H9 (cell line): ENCODE measurements around the gene VTCN1. TPM values are rescaled to one million over a fixed set of nuclear protein-coding genes. Genes with fewer than 3 reads are reported as not detected.

ENCODE experiments used
- DNase-seq: peaks from one replicate; pipeline ENCODE4 v3.0.0-alpha.2; 2017
- H2AFZ ChIP-seq: one replicate; pipeline ENCODE4 v1.6.1; 2013; ENCODE audit warnings: mild to moderate bottlenecking, low read length, control low read depth, moderate library complexity
- H2AK5ac ChIP-seq: 2 replicates; pipeline ENCODE4 v1.6.1; 2013; ENCODE audit warnings: low read length, control low read depth, mixed read lengths; ENCODE audit not compliant: insufficient read length
- H2BK120ac ChIP-seq: one replicate; pipeline ENCODE4 v1.6.1; 2013; ENCODE audit warnings: low read depth, mild to moderate bottlenecking, low read length, control low read depth, inconsistent platforms; ENCODE audit not compliant: poor library complexity, severe bottlenecking
- H2BK12ac ChIP-seq: 2 replicates; pipeline ENCODE4 v1.6.1; 2013; ENCODE audit warnings: low read length, control low read depth, mixed read lengths, low read depth; ENCODE audit not compliant: insufficient read length
- H2BK15ac ChIP-seq: 2 replicates; pipeline ENCODE4 v1.6.1; 2013; ENCODE audit warnings: low read depth, low read length, control low read depth
- H2BK20ac ChIP-seq: one replicate; pipeline ENCODE4 v1.6.1; 2013; ENCODE audit warnings: low read depth, mild to moderate bottlenecking, low read length, control low read depth, inconsistent platforms; ENCODE audit not compliant: poor library complexity, severe bottlenecking
- H2BK5ac ChIP-seq: 2 replicates; pipeline ENCODE4 v1.6.1; 2013; ENCODE audit warnings: low read length, control low read depth, mixed read lengths; ENCODE audit not compliant: insufficient read length
- H3K14ac ChIP-seq: 2 replicates; pipeline ENCODE4 v1.6.1; 2013; ENCODE audit warnings: low read length, control low read depth; ENCODE audit not compliant: insufficient read depth
- H3K18ac ChIP-seq: 2 replicates; pipeline ENCODE4 v1.6.1; 2013; ENCODE audit warnings: low read depth, mild to moderate bottlenecking, mixed read lengths, low read length, control low read depth; ENCODE audit not compliant: insufficient read length
- H3K23ac ChIP-seq: 2 replicates; pipeline ENCODE4 v1.6.1; 2013; ENCODE audit warnings: low read length, control low read depth, mixed read lengths, low read depth; ENCODE audit not compliant: insufficient read length
- H3K23me2 ChIP-seq: 2 replicates; pipeline ENCODE4 v1.6.1; 2013; ENCODE audit warnings: low read depth, mild to moderate bottlenecking, mixed read lengths, low read length, control low read depth; ENCODE audit not compliant: insufficient read length, poor library complexity, severe bottlenecking
- H3K27ac ChIP-seq: 2 replicates; pipeline ENCODE4 v1.5.1; 2013; ENCODE audit warnings: low read length, control low read depth, mixed read lengths, low read depth; ENCODE audit not compliant: insufficient read length
- H3K27me3 ChIP-seq: 2 replicates; pipeline ENCODE4 v1.6.1; 2013; ENCODE audit warnings: low read length, control low read depth, inconsistent platforms; ENCODE audit not compliant: insufficient read depth
- H3K4ac ChIP-seq: 2 replicates; pipeline ENCODE4 v1.6.1; 2013; ENCODE audit warnings: low read depth, mild to moderate bottlenecking, control low read depth, inconsistent platforms, low read length, moderate library complexity
- H3K4me1 ChIP-seq: 2 replicates; pipeline ENCODE4 v1.6.1; 2013; ENCODE audit warnings: low read length, control low read depth, inconsistent platforms; ENCODE audit not compliant: insufficient read depth
- H3K4me2 ChIP-seq: 2 replicates; pipeline ENCODE4 v1.6.1; 2013; ENCODE audit warnings: low read length, control low read depth, mixed read lengths; ENCODE audit not compliant: insufficient read length, insufficient read depth
- H3K56ac ChIP-seq: 2 replicates; pipeline ENCODE4 v1.6.1; 2013; ENCODE audit warnings: low read depth, mild to moderate bottlenecking, mixed read lengths, low read length, control low read depth; ENCODE audit not compliant: insufficient read length
- H3K79me1 ChIP-seq: 2 replicates; pipeline ENCODE4 v1.6.1; 2013; ENCODE audit warnings: low read depth, mild to moderate bottlenecking, moderate library complexity, low read length, control low read depth, inconsistent platforms; ENCODE audit not compliant: insufficient read depth, poor library complexity, severe bottlenecking
- H3K79me2 ChIP-seq: 2 replicates; pipeline ENCODE4 v1.6.1; 2013; ENCODE audit warnings: low read length, control low read depth, inconsistent platforms; ENCODE audit not compliant: insufficient read depth
- H3K9ac ChIP-seq: 2 replicates; pipeline ENCODE4 v1.6.1; 2013; ENCODE audit warnings: low read length, control low read depth, mixed read lengths; ENCODE audit not compliant: insufficient read length; ENCODE audit errors: extremely low read depth
- H3K9me3 ChIP-seq: one replicate; pipeline ENCODE4 v1.6.1; 2013; ENCODE audit warnings: low read depth, low read length, inconsistent platforms; ENCODE audit not compliant: control insufficient read depth
- H3T11ph ChIP-seq: one replicate; pipeline ENCODE4 v1.6.1; 2013; ENCODE audit warnings: mild to moderate bottlenecking, low read length, control low read depth, inconsistent platforms
- H4K20me1 ChIP-seq: one replicate; pipeline ENCODE4 v1.6.1; 2013; ENCODE audit not compliant: control insufficient read depth, insufficient read length, insufficient read depth
- H4K5ac ChIP-seq: 2 replicates; pipeline ENCODE4 v1.6.1; 2013; ENCODE audit warnings: low read depth, mild to moderate bottlenecking, mixed read lengths, low read length, control low read depth; ENCODE audit not compliant: insufficient read length
- H4K8ac ChIP-seq: replicated peaks from 2 replicates; pipeline ENCODE4 v1.6.1; 2013; ENCODE audit warnings: low read length, control low read depth, mixed read lengths, low read depth; ENCODE audit not compliant: insufficient read length
- H4K91ac ChIP-seq: 2 replicates; pipeline ENCODE4 v1.6.1; 2013; ENCODE audit warnings: low read depth, mild to moderate bottlenecking, moderate library complexity, mixed read lengths, low read length, control low read depth; ENCODE audit not compliant: insufficient read length
- H3K27ac Mint-ChIP-seq, 3 experiments: 2 replicates in 2 of 3; 3 replicates in 1 of 3; pipeline ENCODE4 v1.8.0; 2020 to 2021; ENCODE audit warnings: mixed read lengths in 3 of 3, mild to moderate bottlenecking in 1 of 3, moderate library complexity in 1 of 3
- H3K27me3 Mint-ChIP-seq: 2 replicates; pipeline ENCODE4 v1.8.0; 2021; ENCODE audit warnings: low read depth, mild to moderate bottlenecking, moderate library complexity, mixed read lengths
- H3K36me3 Mint-ChIP-seq, 3 experiments: 2 replicates in 2 of 3; 3 replicates in 1 of 3; pipeline ENCODE4 v1.8.0; 2020 to 2021; ENCODE audit warnings: low read depth in 3 of 3, mixed read lengths in 3 of 3; ENCODE audit not compliant: insufficient read depth in 1 of 3
- H3K4me1 Mint-ChIP-seq, 2 experiments: 2 replicates each; pipeline ENCODE4 v1.8.0; 2020; ENCODE audit warnings: mixed read lengths in 2 of 2
- H3K4me3 Mint-ChIP-seq, 2 experiments: 2 replicates in 1 of 2; 3 replicates in 1 of 2; pipeline ENCODE4 v1.8.0; 2020 to 2021; ENCODE audit warnings: mild to moderate bottlenecking in 2 of 2, mixed read lengths in 2 of 2, moderate library complexity in 1 of 2
- H3K9me3 Mint-ChIP-seq, 2 experiments: 2 replicates in 1 of 2; 3 replicates in 1 of 2; pipeline ENCODE4 v1.8.0; 2020; ENCODE audit warnings: mild to moderate bottlenecking in 2 of 2, mixed read lengths in 2 of 2, moderate library complexity in 1 of 2
- WGBS: extraction: QIAGEN DNeasy Blood & Tissue Kit; methylation state at CpG from one replicate; pipeline ENCODE4 v1.1.7; 2013; ENCODE audit warnings: missing lambda C conversion rate, low lambda C conversion rate, mixed read lengths; ENCODE audit not compliant: insufficient read length; ENCODE audit errors: extremely low coverage; 5-methylcytosine and 5-hydroxymethylcytosine counted together
- total RNA-seq: library from RNA; stranded (reverse); gene quantifications from 2 replicates; pipeline ENCODE4 v1.2.1, GENCODE V29; 2021
- TF ChIP-seq, protein P1 (sequence below): fragments of 200-600 bp; sonication (generic); conservative IDR thresholded peaks from 3 replicates; pipeline ENCODE4 v1.8.0; 2021; ENCODE audit warnings: antibody characterized with exemption, mild to moderate bottlenecking

Gene VTCN1
- total RNA-seq, 1 experiment from 2014 or later, result 0.33 TPM

DNA sequence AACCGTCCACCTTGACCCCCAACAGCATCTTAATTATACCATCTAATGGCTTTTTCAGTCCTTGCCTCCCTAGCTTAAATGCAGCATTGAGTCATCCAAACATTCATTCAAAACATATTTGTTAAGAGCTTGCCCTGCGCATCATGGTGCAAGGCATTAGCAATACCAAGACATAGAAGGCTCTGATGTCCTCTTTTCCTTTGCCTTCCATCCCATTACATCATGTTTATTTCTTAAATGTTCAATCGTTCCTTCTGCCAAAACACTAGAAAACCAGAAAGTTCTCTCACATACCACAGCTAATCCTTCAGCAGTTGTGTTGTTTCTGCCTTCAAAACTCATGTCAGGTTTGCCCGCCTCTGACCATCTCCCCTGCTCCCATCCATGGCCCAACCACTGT, 29.8 kb upstream of the VTCN1 start:
- no peak overlapping the region for H3K9ac ChIP-seq
- Mint-ChIP-seq H3K9me3 (no peaks in the 10 kb centered on the region; a peak in 1 of 5 replicates), H3K27ac (peak overlapping the region in 1 of 3 experiments; percentile 84; a peak in 2 of 7 replicates), H3K4me1 (peaks cover 21 to 23% of the 10 kb centered on the region in 2 experiments), H3K27me3 (peaks cover 2% of the 10 kb centered on the region), H3K4me3 (no peak overlapping the region), H3K36me3 (peaks cover 0 to 4% (median 0%) of the 10 kb centered on the region in 3 experiments; a peak in 1 of 7 replicates)
- no peaks in the 10 kb centered on the region for H3K9me3 ChIP-seq
- no peak overlapping the region for H2BK12ac ChIP-seq
- no peaks in the 10 kb centered on the region for H3K79me2 ChIP-seq
- DNase-seq, result no peak
- H3K79me1 ChIP-seq, result no peaks in the 10 kb centered on the region
- H3K18ac ChIP-seq, result no peak overlapping the region
- TF ChIP-seq, protein P1, sequence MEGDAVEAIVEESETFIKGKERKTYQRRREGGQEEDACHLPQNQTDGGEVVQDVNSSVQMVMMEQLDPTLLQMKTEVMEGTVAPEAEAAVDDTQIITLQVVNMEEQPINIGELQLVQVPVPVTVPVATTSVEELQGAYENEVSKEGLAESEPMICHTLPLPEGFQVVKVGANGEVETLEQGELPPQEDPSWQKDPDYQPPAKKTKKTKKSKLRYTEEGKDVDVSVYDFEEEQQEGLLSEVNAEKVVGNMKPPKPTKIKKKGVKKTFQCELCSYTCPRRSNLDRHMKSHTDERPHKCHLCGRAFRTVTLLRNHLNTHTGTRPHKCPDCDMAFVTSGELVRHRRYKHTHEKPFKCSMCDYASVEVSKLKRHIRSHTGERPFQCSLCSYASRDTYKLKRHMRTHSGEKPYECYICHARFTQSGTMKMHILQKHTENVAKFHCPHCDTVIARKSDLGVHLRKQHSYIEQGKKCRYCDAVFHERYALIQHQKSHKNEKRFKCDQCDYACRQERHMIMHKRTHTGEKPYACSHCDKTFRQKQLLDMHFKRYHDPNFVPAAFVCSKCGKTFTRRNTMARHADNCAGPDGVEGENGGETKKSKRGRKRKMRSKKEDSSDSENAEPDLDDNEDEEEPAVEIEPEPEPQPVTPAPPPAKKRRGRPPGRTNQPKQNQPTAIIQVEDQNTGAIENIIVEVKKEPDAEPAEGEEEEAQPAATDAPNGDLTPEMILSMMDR, result no peak
- WGBS, result no CpG with 5 or more reads among the region's 4 CpGs
- H3K23ac ChIP-seq, result no peak overlapping the region
- H4K91ac ChIP-seq, result no peak overlapping the region
- no peaks in the 10 kb centered on the region for H3K23me2 ChIP-seq
- no peak overlapping the region for H3T11ph ChIP-seq
- no peaks in the 10 kb centered on the region; the same call in 1 of the 2 replicates for H3K4me1 ChIP-seq
- no peak overlapping the region for H2BK15ac ChIP-seq
- H3K56ac ChIP-seq, result no peak overlapping the region
- no peak overlapping the region for H4K8ac ChIP-seq
- no peak overlapping the region for H2BK5ac ChIP-seq
- no peak overlapping the region for H2BK120ac ChIP-seq
- no peaks in the 10 kb centered on the region for H3K27me3 ChIP-seq
- no peaks in the 10 kb centered on the region for H4K20me1 ChIP-seq
- H3K4ac ChIP-seq, result no peak overlapping the region
- H2AK5ac ChIP-seq, result no peak overlapping the region
- no peak overlapping the region for H3K27ac ChIP-seq
- no peak overlapping the region for H4K5ac ChIP-seq
- H3K14ac ChIP-seq, result no peak overlapping the region
- H2AFZ ChIP-seq, result no peak overlapping the region
- H3K4me2 ChIP-seq, result no peak overlapping the region
- no peak overlapping the region for H2BK20ac ChIP-seq
